Stimulated activated CD8-positive, alpha-beta memory T cell treated with anti-CD3 and anti-CD28 coated beads, Interleukin-7, amount 100 ng/mL, for 24 hours (primary cell): ENCODE data around the gene NIPAL3.
"Not testable (repeated sequence)": the region's sequence is repeated elsewhere in the genome, so short reads cannot be mapped to it uniquely, and the experiment has no call there.

ENCODE experiments used
- DNase-seq: peaks from one replicate; pipeline ENCODE4 v3.0.0-alpha.2; 2020; ENCODE audit warnings: low read depth

The NIPAL3 gene

GRCh38 chr1:24517898-24518297 is 102.3 kb downstream of the NIPAL3 start:
- no peak for DNase-seq

- DNase-seq = not testable (repeated sequence)
Observed at GRCh38 chr1:24520282-24520681, 104.7 kb downstream of the NIPAL3 start.
